ENCODE data around the gene TSPAN18.

TSPAN18 gene

DNA sequence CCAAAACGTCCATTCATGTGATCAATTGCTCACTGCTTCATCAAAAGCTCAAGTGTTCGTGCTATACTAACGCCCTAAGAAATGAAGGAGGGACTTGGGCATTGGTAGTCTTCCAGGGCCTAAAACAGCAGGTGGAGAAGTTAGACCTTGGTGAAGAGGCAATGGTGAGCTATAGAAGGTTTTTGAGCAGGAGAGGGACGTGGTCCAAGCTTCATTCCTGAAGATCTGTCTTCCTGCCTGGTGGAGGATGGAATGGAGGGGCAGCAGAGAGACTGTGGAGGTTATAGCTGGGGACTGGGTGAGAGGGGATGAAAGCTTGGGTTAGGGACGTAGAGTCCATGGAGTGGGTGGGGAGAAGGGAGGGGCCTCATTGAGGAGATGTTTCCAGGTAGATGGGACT, 126.2 kb downstream of the TSPAN18 start:
- Mint-ChIP-seq H3K4me3 (no peak overlapping the region), H3K36me3 (no peaks in the 10 kb centered on the region), H3K27ac (no peak overlapping the region), H3K9me3 (no peaks in the 10 kb centered on the region), H3K4me1 (peaks cover 36% of the 10 kb centered on the region)
- no peak for ATAC-seq
- no peak for DNase-seq (ENCODE audit: low spot score in 2 of 2)

DNA sequence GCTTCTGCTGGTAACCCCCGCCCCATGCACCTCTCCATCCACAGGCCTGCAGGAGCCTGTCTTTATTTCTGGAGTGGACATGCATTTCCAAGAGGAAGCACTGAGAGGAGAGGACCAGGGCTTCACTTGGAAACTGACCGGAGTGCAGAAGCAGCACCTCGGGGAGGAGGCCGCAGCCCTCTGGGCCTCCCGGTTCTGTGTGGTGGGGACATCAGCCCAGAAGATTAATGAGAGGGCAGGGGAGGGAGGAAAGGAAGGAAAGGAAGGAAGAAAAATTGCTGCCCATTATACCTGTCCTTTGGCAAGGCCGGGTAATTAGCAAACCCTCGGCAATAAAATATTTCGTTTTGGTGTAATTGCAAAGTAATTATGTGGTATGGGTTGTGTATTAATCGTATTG, 126.9 kb downstream of the TSPAN18 start:
- H3K4me3 Mint-ChIP-seq: no peak overlapping the region
- ATAC-seq: no peak
- no peak overlapping the region for H3K27ac Mint-ChIP-seq

DNA sequence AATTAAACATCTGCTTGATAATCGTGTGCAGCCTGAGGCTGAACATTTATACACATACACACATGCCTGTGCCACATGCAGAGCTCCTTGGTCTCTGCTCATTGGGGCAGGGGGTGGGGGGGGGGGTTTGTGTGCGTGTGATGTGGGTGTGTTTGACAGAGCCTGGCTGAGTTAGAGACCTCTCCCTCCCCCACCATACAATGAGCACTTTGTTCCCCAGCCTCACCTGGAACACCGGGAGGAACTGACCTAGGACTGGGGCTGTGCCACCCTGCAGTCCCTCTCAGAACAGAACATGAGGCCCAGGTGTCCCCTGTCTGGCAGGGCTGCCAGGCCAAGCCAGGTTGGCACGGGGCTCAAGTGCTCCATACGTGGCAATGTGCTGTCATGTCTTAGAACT, 127.3 kb downstream of the TSPAN18 start:
- ATAC-seq (no peak), DNase-seq (ENCODE audit: low spot score in 2 of 2) (no peak)
- H3K9me3 Mint-ChIP-seq: no peaks in the 10 kb centered on the region
- no peak overlapping the region for H3K27ac Mint-ChIP-seq
- H3K36me3 Mint-ChIP-seq: no peaks in the 10 kb centered on the region
- H3K4me1 Mint-ChIP-seq: peaks cover 46% of the 10 kb centered on the region
- no peak overlapping the region for H3K4me3 Mint-ChIP-seq

More for the DNA sequence above, 126.9 kb downstream of the TSPAN18 start:
- Mint-ChIP-seq H3K9me3 (no peaks in the 10 kb centered on the region), H3K36me3 (no peaks in the 10 kb centered on the region), H3K4me1 (peaks cover 44% of the 10 kb centered on the region)
- DNase-seq (ENCODE audit: low spot score in 2 of 2): no peak

DNA sequence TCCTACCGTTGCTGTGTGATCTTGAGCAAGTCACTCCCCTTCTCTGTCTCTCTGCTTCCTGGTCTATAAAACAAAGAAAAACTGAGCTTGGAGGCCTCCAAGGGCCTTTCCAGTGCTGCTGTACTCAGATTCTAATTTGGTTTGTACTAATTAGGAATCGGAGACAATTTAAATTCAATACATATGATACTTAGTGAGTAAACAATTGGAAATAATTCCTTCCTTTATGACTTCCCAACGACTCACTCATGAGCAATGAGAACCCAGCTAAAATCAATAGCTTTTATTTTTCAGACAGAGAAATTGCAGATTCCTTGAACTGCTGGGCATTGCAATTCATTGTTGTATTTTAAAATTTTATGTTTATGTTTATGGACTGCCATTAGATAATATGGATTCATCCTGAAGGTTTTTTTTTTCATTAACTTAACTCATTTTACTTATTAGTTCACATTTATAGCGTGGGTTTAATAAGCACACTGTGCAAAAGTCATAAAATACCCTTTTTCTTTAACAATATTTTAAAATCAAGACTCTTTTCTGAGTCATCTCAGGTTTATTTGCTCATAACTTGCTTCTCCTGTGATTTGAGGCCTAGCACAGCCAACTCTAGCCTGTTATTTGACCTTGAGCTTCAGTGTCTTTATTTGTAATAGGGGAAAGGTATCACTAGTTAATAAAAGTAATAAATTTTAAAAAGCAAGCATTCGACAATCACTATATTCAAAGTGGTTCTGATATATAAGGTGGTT, 128.2 kb downstream of the TSPAN18 start:
- peak; percentile 66 for ATAC-seq
- Mint-ChIP-seq H3K36me3 (no peaks in the 10 kb centered on the region), H3K4me1 (peaks cover 47% of the 10 kb centered on the region), H3K9me3 (no peaks in the 10 kb centered on the region), H3K27ac (peak overlapping the region; percentile 29), H3K4me3 (no peak overlapping the region)
- no peak for DNase-seq (ENCODE audit: low spot score in 2 of 2)

DNA sequence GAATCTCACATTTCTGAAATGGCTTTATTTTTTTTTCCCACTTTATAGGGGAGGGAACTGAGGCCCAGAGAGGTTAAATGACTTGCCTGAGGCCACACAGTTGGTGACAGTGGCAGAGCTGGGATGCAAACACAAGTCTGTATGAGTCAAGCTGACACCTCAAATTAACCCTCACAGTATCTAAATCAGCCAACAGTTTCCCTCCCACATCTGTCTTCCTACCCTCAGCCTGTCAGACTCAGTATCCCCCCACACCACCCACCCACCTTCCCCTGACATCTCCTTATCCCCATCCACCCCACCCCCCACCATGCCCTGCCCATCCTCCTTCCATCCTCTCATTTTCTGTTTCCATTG, 128.7 kb downstream of the TSPAN18 start:
- Mint-ChIP-seq H3K9me3 (no peaks in the 10 kb centered on the region), H3K27ac (peak overlapping the region; percentile 29), H3K4me1 (peaks cover 53% of the 10 kb centered on the region), H3K36me3 (no peaks in the 10 kb centered on the region), H3K4me3 (no peak overlapping the region)
- peak; percentile 98 for ATAC-seq
- peak in 1 of 2 donors; percentile 65 for DNase-seq (ENCODE audit: low spot score in 2 of 2)

DNA sequence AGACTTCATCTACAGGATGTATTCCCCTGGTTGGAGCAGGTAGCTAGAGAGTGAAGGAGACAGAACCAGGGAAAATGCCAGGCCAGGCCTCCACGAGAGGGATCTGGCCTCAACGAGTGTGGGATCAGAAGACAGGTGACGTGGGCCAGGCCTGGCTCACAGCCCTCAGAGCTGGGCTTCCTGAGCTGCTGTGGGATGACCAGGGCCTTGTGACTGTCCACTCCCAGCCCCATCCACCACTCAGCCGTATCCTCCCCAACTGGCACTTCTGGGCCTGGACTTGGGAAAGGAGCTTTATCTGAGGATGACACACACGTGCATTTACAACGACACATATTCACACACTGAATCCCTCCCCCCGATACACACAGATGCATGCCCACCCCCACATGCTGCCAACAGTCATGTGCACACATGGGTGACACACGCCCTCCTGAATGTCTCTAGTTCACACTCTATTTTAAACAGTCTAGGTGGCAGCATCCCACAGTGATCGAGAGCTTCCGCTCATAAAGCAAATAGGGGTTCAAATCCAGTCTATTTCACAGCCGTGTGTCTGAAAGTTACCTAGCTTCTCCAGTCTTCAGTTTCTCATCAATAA, 130.8 kb downstream of the TSPAN18 start:
- peaks cover 68% of the 10 kb centered on the region for H3K4me1 Mint-ChIP-seq
- no peaks in the 10 kb centered on the region for H3K9me3 Mint-ChIP-seq
- no peak overlapping the region for H3K27ac Mint-ChIP-seq
- H3K36me3 Mint-ChIP-seq: peaks cover 13% of the 10 kb centered on the region
- no peak for DNase-seq (ENCODE audit: low spot score in 2 of 2)
- no peak for ATAC-seq
- no peak overlapping the region for H3K4me3 Mint-ChIP-seq

DNA sequence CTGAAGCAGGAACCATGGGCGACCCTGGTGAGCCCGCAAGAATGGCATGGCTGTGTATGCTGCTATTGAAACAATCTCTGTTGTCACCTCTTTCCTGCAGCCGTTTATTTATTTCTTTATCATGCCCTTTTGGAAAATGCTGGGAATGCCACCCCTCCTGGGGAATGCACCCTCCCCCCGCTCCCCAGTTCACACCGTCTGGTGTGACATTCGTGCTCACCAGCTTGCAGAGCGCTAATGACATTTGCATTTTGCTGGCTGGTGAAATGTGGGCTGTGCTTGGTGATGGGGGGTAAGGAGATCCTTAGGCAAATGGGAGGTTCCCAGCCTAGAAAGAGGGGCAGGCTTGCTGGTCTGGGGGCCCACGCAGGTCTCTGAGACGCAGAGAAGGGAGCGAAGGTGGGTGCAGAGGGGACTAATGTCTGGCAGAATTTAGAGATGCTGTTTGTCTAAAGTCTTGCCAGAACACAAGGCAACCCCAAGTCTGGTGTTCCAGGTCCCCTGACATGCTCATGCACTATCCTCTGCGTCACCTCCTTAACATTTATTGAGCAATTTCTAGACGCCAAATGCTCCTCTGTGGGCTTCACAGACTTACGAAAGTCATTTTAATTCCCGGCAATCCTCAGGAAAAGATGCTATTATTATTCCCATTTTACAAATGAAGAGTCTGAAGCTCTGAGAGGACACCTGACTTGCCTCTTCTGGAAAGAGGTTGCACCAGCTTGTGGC, 132.2 kb downstream of the TSPAN18 start:
- Mint-ChIP-seq H3K4me3 (no peak overlapping the region), H3K27ac (no peak overlapping the region), H3K9me3 (no peaks in the 10 kb centered on the region), H3K4me1 (peaks cover 75% of the 10 kb centered on the region), H3K36me3 (peaks cover 18% of the 10 kb centered on the region)
- no peak for DNase-seq (ENCODE audit: low spot score in 2 of 2)
- ATAC-seq: no peak

DNA sequence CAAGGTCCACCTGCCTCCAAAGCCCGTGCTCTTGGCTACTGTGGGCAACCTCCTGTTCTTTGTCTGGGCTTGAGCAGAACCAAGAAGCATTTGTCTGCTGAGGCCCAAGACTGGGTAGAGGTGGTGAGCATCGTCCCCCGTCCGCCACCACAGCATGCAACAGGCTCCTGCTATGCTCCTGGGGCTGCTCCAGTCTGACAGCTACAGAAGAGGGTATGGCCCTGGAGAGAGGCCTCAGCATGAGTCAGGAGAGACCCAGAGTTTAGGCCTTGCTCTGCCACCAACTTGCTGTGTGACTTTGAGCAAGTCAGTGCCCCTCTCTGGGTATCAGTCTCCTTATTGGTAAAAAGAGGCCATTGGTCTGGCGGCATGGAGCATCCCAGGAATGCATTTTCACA, 132.8 kb downstream of the TSPAN18 start:
- Mint-ChIP-seq H3K4me1 (peaks cover 71% of the 10 kb centered on the region), H3K27ac (no peak overlapping the region), H3K9me3 (no peaks in the 10 kb centered on the region), H3K4me3 (no peak overlapping the region), H3K36me3 (peaks cover 18% of the 10 kb centered on the region)
- no peak for DNase-seq (ENCODE audit: low spot score in 2 of 2)
- no peak for ATAC-seq

DNA sequence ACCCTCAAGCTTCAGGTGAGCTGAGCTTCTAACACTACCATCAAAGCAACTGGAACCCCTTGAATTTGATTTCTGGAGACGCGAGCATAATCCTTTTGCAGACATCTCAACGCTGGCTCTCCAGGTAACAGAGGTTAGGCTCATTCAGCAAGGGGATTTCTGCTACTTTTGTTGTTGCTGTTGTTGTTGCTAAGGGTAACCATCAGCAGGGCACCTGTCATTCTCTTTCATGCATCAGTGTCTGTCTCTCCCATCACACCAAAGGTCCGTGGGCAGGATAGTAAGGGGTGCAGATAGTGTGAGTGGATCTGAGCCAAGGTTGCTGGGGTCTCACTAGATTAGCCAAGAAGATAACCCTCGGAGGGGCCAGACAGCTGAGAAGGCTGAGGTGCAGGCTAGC, 133.6 kb downstream of the TSPAN18 start:
- Mint-ChIP-seq H3K27ac (no peak overlapping the region), H3K9me3 (no peaks in the 10 kb centered on the region), H3K4me1 (peaks cover 68% of the 10 kb centered on the region), H3K4me3 (no peak overlapping the region), H3K36me3 (peaks cover 18% of the 10 kb centered on the region)
- ATAC-seq: no peak
- no peak for DNase-seq (ENCODE audit: low spot score in 2 of 2)

DNA sequence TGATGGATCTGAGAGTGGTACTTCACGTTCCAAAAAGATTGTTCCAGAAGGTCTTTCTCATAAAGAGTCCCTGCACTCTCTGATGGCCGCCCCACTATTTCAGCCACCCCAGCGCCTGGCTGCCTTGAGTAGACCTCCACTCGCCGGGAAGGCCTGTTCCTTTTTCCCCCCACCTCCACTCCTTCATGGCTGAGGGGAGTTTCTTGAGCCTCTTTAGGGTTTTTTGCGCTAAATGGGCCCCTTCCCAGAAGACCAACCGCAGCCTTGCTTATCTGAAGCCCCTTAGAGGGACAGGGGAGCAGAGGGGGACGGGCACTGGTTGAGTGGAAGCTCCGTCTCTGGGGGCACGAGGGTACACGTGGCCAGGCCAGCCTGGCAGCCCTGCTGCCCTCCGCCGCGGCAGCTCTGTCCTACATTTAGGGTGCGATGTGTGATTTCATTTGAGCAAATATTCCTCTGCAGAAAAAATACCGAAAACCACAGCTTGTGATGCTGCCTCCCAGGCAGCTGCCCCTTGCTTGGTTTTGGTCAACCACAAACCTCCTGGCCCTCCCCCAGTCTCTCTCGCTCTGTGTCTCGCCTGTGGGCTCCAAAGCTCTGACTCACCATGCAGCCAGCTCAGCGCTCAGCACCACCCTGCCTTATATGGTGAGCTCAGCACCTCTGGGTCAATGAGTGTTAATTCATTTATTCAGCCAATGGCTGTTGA, 135.2 kb downstream of the TSPAN18 start:
- DNase-seq (ENCODE audit: low spot score in 2 of 2) (peak; percentile 70 to 94), ATAC-seq (peak; percentile 99)
- H3K4me1 Mint-ChIP-seq: peaks cover 51% of the 10 kb centered on the region
- H3K9me3 Mint-ChIP-seq: no peaks in the 10 kb centered on the region
- peak overlapping the region; percentile 90 for H3K27ac Mint-ChIP-seq
- peaks cover 18% of the 10 kb centered on the region for H3K36me3 Mint-ChIP-seq
- H3K4me3 Mint-ChIP-seq: peak overlapping the region; percentile 35

DNA sequence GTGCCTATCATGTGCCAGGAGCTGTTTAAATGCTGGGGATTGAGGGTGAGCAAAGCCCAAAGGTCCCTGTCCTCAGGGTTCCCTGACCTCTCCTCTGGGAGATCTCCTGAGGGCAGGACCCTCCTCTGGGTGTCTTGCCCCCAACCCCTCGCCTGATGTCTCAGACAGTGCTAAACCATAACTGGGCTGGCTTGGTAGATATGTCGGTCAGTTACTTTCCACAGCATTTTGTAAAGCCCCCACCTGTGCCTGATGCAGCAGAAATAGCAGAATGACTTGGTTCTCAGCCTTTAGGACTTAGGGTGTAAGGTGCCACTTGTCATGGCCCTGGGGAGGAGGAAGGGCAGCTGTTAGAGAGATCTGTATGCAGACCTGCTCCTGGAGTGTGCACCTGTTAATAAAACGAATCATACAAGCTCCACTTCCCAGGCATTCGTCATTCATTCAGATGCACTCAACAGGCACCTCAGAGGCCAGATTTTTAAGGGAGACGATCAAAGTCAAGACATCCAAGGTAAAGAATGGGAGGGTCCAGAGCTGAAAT, 135.9 kb downstream of the TSPAN18 start:
- H3K4me1 Mint-ChIP-seq: peaks cover 51% of the 10 kb centered on the region
- peak overlapping the region; percentile 90 for H3K27ac Mint-ChIP-seq
- DNase-seq (ENCODE audit: low spot score in 2 of 2) (no peak), ATAC-seq (peak; percentile 11)
- H3K36me3 Mint-ChIP-seq: peaks cover 18% of the 10 kb centered on the region
- H3K9me3 Mint-ChIP-seq: no peaks in the 10 kb centered on the region
- H3K4me3 Mint-ChIP-seq: peak overlapping the region; percentile 35

DNA sequence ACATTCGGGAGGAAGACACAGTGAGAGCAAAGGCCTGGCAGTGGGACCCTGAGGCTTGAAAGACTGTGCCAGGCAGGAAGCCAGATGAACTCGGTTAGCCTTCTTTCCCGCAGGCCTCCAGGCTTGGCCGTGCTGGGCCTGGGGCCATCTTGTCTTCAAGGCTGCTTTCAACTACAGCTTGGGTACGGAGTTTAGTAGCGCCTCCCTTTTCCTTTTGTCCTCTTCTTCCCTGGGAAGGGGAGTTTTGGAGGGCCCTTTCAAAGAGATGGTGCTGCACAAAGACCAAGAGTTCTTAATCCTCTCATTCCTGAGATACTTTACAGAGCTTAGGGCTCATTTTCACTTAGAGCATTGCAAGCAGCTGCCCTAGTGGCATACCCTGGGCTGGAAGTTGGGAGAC, 136.5 kb downstream of the TSPAN18 start:
- H3K9me3 Mint-ChIP-seq: no peaks in the 10 kb centered on the region
- ATAC-seq (no peak), DNase-seq (ENCODE audit: low spot score in 2 of 2) (no peak)
- peaks cover 18% of the 10 kb centered on the region for H3K36me3 Mint-ChIP-seq
- peaks cover 51% of the 10 kb centered on the region for H3K4me1 Mint-ChIP-seq
- H3K27ac Mint-ChIP-seq: no peak overlapping the region
- no peak overlapping the region for H3K4me3 Mint-ChIP-seq

DNA sequence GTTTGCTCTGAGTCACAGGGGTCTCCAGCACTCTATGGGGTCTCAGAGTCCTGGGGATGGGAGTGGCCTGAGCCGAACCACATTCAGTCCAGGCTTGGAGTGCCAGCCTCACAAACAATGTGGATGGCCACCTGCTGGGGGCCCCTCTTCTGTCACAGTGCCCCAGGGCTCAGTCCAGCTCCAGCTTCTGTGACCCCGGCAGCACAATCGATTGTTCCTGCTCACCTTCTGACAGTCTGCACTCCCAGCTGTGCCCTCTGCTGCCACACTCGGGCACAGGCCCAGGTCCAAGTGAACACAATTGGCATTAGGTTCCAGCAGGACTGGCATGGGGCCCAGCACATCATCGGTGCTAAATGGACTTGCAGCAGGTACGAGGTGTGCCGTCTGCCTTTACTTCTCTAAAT, 139.1 kb downstream of the TSPAN18 start:
- Mint-ChIP-seq H3K9me3 (peaks cover 2% of the 10 kb centered on the region), H3K4me1 (peaks cover 43% of the 10 kb centered on the region), H3K4me3 (no peak overlapping the region), H3K27ac (no peak overlapping the region), H3K36me3 (peaks cover 18% of the 10 kb centered on the region)
- DNase-seq (ENCODE audit: low spot score in 2 of 2) (no peak), ATAC-seq (no peak)

DNA sequence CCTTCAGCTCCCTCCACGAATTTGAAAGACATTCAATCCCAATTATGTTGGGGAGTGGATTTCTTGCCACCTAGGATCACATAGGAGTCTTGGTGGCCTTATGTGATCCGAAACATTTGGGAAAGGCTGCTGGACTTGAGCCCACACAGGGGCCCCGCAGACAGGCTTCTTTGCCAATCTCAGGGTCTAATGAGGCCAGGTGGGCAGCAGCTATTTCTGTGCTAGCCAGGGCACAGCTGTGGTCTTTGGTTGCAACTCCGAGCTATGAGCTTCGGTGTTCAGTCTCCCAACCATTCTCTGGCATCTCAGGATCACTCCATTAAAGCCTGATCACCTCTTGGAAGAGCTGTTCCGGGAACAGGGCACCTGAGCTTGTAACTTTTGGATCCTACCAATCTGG, 139.5 kb downstream of the TSPAN18 start:
- H3K27ac Mint-ChIP-seq: no peak overlapping the region
- no peak overlapping the region for H3K4me3 Mint-ChIP-seq
- H3K36me3 Mint-ChIP-seq: peaks cover 18% of the 10 kb centered on the region
- ATAC-seq: no peak
- H3K4me1 Mint-ChIP-seq: peaks cover 41% of the 10 kb centered on the region
- DNase-seq (ENCODE audit: low spot score in 2 of 2): no peak
- peaks cover 2% of the 10 kb centered on the region for H3K9me3 Mint-ChIP-seq

DNA sequence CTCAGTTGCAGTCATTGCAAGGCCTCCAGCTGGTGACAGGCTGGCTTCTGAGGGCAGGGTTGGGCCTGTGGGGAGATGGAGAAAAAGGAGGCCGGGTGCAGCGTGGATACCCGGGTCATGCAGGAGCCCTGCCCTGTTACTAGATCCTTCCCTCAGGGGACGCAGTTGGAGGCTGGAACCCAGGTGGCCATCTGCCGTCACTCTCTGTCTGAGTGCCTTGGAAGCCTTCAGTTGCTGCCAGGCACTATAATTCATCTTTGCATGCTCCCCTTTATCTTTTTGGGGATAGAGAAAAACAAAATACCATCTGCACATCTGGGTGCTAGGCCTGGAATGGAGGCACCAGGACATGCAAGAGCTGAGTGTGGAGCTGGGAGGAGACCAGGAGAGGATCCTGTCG, 141.3 kb downstream of the TSPAN18 start:
- Mint-ChIP-seq H3K9me3 (peaks cover 2% of the 10 kb centered on the region), H3K36me3 (peaks cover under 1% of the 10 kb centered on the region), H3K4me1 (peaks cover 23% of the 10 kb centered on the region), H3K4me3 (no peak overlapping the region), H3K27ac (no peak overlapping the region)
- no peak for DNase-seq (ENCODE audit: low spot score in 2 of 2)
- ATAC-seq: no peak
